ENCODE data around the gene EFHC2.

The EFHC2 gene

GRCh38 chrX:44343412-44344141 is at the start of gene EFHC2:
TSS of gene EFHC2 (minus strand) at chrX:44343672. CDS start at chrX:44343588, 84 bp downstream.
- no peak for DNase-seq

- DNase-seq, result no peak
Measured at GRCh38 chrX:44392767-44393166, 49.3 kb upstream of the EFHC2 start.

GRCh38 chrX:44384688-44385338 is 41.3 kb upstream of the EFHC2 start:
- DNase-seq, result no peak

GRCh38 chrX:44382871-44383270 is 39.4 kb upstream of the EFHC2 start:
- no peak for DNase-seq

GRCh38 chrX:44352758-44353157 is 9.3 kb upstream of the EFHC2 start:
- no peak for DNase-seq

- DNase-seq, result no peak
Measured at GRCh38 chrX:44349561-44349960, 6.1 kb upstream of the EFHC2 start.

GRCh38 chrX:44344687-44345086 is 1.2 kb upstream of the EFHC2 start:
- no peak for DNase-seq

- DNase-seq, result no peak
Measured at GRCh38 chrX:44344194-44344593, 722 bp upstream of the EFHC2 start.

GRCh38 chrX:44342866-44343265 is 606 bp downstream of the EFHC2 start:
- DNase-seq, result no peak

- no peak for DNase-seq
Measured at GRCh38 chrX:44338361-44338760, 5.1 kb downstream of the EFHC2 start.

GRCh38 chrX:44332437-44332836 is 11.0 kb downstream of the EFHC2 start:
- no peak for DNase-seq

- no peak for DNase-seq
Measured at GRCh38 chrX:44330227-44330626, 13.2 kb downstream of the EFHC2 start.

- no peak for DNase-seq
Measured at GRCh38 chrX:44319550-44319949, 23.9 kb downstream of the EFHC2 start.

- DNase-seq, result no peak
Measured at GRCh38 chrX:44317181-44317580, 26.3 kb downstream of the EFHC2 start.

GRCh38 chrX:44314808-44315207 is 28.7 kb downstream of the EFHC2 start:
- DNase-seq, result no peak

GRCh38 chrX:44314259-44314734 is 29.2 kb downstream of the EFHC2 start:
- no peak for DNase-seq

- DNase-seq, result no peak
Measured at GRCh38 chrX:44312421-44312820, 31.1 kb downstream of the EFHC2 start.

GRCh38 chrX:44310227-44310626 is 33.2 kb downstream of the EFHC2 start:
- no peak for DNase-seq

- DNase-seq, result peak; percentile 52 to 88
Measured at GRCh38 chrX:44308869-44309268, 34.6 kb downstream of the EFHC2 start.

- peak; percentile 82 to 89 for DNase-seq
Measured at GRCh38 chrX:44306356-44306755, 37.1 kb downstream of the EFHC2 start.

- peak; percentile 75 to 88 for DNase-seq
Measured at GRCh38 chrX:44305921-44306320, 37.6 kb downstream of the EFHC2 start.

GRCh38 chrX:44303119-44303518 is 40.4 kb downstream of the EFHC2 start:
- peak in 1 of 2 experiments; percentile 50 for DNase-seq

GRCh38 chrX:44299177-44299576 is 44.3 kb downstream of the EFHC2 start:
- no peak for DNase-seq

GRCh38 chrX:44291468-44292092 is 51.9 kb downstream of the EFHC2 start:
- DNase-seq, result no peak

All from NCI-H2081 (cell line).